ENCODE data around the gene GFRA1.
"Not testable (repeated sequence)": the region's sequence is repeated elsewhere in the genome, so short reads cannot be mapped to it uniquely, and the experiment has no call there.

Gene GFRA1

GRCh38 chr10:116195039-116195438 is 78.0 kb downstream of the GFRA1 start:
- no peak for DNase-seq

DNA sequence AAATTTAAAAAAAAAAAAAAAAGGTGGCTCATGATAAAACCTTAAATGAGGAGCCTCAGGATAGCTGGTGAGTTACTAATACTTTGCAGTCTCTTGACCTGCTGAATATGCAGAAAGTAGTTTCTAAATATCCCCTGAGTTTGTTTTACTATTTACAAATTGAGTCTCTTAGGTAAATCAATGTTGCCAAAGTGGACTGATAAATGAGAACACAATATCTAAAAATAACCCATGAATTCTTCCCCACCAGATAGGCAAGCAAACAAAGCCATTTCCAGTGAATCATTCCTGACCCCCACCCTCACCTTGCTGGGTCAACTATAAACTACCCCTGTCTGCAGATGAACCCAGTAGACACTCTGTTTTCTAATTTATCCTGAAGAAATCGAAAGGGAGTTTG is 78.9 kb downstream of the GFRA1 start:
- no peak for DNase-seq

- DNase-seq: no peak
These were observed 82.1 kb downstream of the GFRA1 start for GRCh38 chr10:116190883-116191282.

GRCh38 chr10:116186273-116186672 is 86.7 kb downstream of the GFRA1 start:
- no peak for DNase-seq

GRCh38 chr10:116185199-116185867 is 87.7 kb downstream of the GFRA1 start:
- no peak for DNase-seq

- no peak for DNase-seq
These were observed 88.6 kb downstream of the GFRA1 start for GRCh38 chr10:116184512-116184794.

- no peak for DNase-seq
These were observed 89.1 kb downstream of the GFRA1 start for GRCh38 chr10:116183733-116184511.

GRCh38 chr10:116182426-116182825 is 90.6 kb downstream of the GFRA1 start:
- no peak for DNase-seq

DNA sequence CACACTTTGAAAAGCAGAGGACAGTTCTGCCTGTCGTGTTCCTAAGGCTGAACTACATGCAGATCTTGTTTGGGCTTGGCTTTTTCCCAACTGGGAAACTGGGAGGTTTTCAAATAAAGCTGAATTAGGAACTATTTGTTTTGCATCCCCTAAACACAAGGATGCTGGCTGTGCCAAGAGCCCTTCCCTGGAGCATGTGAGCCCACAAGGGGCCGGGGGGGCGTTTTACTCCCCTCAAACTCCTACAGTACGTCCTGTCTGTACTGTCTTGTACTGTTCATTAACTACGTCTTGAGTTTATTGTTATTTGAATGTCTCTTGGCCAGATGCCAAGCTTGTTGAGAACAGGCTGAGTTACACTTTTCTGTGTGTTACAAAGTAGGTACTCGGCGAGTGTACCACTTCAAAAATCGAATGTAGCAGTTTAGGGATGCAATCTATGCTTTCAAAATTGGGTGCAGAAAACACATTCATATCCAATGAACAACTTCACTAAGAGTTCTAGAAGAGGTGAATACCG is 94.9 kb downstream of the GFRA1 start:
- DNase-seq: no peak

GRCh38 chr10:116175231-116175630 is 97.8 kb downstream of the GFRA1 start:
- DNase-seq: no peak

- DNase-seq: no peak
These were observed 101.5 kb downstream of the GFRA1 start for GRCh38 chr10:116171505-116171904.

- no peak for DNase-seq
These were observed 102.2 kb downstream of the GFRA1 start for GRCh38 chr10:116170815-116171250.

DNA sequence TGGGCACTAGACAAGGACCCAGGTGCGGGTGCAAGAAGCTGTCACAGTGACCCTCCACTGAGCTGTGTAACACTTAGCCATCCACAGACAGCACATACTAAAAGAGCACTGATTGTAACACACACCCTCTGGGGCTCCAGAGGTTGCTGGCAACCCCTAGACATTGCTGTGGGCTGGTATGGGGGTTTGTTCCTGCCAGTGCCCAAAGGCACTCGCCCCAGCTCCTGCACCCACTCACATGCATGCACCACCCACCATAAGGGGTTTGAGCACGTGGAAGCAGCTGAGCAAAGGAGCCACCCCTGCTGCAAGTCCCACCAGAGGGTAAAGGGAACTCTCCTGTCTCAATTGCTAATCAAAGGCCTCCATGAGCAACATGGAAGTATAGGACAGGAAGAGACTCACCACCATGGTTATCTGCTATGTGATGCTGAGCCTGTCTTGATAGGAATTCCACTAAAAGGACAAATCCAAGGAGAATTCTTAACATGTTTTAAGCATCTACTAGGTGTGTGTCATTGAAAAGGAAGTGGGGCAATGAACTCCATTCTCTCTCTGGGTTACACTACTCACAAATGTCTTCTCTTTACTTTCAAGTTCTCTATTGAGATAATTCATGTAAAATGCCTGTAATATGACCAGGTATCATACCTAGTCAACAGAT is 103.1 kb downstream of the GFRA1 start:
- DNase-seq: no peak

DNA sequence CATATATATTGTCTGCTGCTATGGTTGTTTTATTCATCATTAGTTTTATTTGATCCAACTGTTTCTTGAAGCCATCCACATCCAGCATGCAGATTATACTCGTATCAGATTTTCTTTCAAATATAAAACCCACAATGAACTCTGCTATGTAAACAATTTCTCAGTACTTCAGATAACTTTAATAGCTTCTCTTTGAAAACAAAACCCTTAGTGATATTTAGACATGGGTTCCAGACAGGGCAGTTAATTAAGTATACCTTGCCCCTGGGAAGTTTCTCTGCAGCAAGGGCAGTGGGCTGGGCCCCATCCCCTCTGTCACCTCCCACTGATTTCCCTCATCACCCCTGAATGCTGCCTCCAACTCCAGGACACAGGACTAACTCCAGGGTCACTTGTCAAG is 104.3 kb downstream of the GFRA1 start:
- no peak for DNase-seq

DNA sequence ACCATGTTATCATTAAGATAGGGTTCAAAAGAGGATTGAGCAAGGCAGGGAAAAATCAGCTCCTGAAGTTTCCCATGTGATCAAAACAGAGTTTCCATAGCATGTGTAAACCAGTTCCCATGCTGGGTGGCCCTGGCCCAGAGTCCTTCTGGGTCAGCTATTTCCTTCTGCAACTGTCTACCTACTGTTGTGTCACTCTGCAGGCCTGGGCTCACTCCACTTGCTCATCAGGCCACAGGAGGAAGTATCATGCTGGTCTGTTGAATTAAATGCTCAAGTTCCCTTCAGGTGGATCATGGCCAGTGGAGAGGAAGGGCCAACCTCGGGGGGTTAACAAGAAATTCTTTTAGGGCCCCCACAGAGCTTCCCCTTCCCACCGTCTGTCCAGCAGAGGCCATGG is 104.7 kb downstream of the GFRA1 start:
- no peak for DNase-seq

DNA sequence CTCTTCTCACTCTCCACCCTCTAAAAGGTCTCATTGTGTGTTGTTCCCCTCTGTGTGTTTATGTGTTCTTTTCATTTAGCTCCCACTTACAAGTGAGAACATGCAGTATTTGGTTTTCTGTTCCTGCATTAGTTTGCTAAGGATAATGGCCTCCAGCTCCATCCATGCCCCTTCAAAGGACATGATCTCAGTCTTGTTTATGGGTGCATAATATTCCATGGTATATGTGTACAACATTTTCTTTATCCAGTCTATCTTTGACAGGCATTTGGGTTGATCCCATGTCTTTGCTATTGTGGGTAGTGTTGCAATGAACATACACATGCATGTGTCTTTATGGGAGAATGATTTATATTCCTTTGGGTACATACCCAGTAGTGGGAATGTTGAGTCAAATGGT is 107.1 kb downstream of the GFRA1 start:
- not testable (repeated sequence) for DNase-seq

DNA sequence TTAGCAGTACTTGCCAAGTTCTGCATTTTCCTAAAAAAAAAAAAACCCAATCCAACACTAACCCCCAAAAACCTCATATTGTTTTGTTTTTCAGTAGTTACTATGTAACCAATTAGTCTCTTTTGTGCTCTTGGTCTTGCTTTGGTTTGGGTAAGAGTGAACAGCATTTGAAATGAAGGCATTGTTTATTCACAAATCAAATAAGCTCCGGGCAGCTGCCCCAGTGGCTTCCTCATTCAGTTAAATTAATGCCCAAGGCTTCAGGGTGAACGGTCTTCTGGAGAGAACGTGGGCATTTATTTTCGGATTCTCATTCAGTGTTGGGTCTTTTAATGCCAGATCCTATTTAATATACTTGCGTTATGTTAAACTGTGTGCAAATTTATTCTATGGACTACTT is 108.7 kb downstream of the GFRA1 start:
- no peak for DNase-seq

DNA sequence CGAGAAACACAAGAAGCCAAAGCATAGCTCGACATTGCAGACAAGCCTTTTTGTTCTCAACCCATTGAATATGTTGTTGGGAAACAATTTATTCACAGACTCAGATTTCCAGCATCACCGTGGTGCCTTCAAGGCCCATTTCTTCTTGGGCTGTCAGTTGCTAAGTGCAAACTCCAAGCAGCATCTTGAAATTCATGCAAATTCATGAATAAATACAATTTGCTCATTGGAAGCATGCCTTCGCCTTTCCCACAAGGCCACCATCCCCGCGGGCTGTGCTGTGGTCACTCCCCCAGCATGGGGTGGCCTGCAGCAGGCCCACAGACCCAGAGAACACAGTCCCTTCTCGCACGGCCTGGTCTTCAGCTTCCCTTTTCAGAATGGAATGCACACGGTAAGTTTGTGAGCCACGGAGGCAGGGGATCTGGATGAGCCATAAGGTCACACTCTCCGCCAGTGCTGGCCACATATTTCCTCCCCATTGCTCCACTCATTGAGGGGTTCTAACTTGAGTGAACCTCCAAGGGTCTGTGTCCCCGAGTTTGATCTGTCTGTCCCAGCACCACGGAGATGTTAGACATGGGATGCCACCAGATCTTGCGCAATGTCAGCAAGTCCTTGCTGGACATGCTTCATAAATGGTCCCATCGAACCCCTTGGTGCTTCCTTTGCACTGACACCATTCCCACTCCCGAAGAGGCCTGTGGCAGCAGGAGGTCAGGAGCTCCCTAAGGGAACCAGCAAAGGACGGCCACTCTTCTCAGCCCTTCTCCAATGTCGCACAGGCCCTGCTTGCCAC is 109.5 kb downstream of the GFRA1 start:
- DNase-seq: no peak

GRCh38 chr10:116162851-116163250 is 110.2 kb downstream of the GFRA1 start:
- no peak for DNase-seq

GRCh38 chr10:116160271-116160670 is 112.7 kb downstream of the GFRA1 start:
- no peak for DNase-seq

- DNase-seq: no peak
These were observed 113.8 kb downstream of the GFRA1 start for GRCh38 chr10:116159197-116159596.

DNA sequence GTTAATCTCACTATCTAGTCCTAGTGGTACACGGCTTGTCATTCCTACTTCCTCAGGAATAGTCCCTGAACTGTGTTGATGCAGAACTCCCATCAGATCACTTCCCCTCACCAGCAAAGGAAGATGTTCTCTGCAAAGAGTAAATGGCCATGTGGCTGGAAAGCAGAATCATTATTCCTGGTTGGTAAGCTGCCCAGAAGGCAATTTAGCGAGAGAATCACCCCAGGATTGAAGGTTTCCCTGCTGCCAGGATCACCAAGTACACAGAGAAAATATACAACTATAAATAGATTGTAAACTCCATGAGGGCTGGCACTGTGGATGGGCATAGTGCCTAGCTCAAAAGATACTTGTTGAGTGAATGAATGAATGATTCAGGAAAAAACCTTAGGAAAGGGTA is 115.0 kb downstream of the GFRA1 start:
- DNase-seq: no peak

DNA sequence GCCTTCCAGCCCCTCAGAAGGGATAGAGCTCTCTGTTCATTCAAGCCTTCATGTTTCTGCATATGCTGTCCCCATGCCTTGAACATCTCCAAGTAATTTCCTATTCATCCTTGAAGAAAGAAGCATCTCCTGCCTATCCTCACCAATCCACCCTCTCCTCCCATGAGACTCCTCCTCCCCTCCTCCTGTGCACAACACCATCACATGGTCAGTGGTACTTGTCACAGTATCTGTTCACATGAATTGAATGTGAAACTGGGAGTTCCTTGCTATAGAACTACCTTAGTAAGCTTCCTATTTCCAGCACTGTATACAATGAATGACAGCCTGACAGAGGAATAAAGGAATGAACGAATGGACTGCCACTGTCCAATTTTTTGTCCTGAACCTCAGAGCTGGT is 115.5 kb downstream of the GFRA1 start:
- DNase-seq: no peak

All from stimulated activated naive CD4-positive, alpha-beta T cell treated with Interleukin-2 at 50 U/mL for 16 hours (primary cell).